GM12801 (cell line): ENCODE results near the gene SQSTM1.

ENCODE experiments used
- CTCF ChIP-seq: IDR thresholded peaks from one replicate; pipeline ENCODE4 v1.5.1; 2011; ENCODE audit warnings: control low read depth; ENCODE audit not compliant: insufficient read length; ENCODE audit errors: extremely low read depth

Gene SQSTM1

GRCh38 chr5:179858586-179859427, 38.1 kb downstream of the SQSTM1 start, which contains the start of gene MRNIP:
TSS of gene MRNIP (minus strand) at chr5:179858817. CDS start at chr5:179858796, 21 bp downstream.
- no peak for TF ChIP-seq CTCF

GRCh38 chr5:179860301-179860700, 39.6 kb downstream of the SQSTM1 start:
- no peak for TF ChIP-seq CTCF

- no peak for TF ChIP-seq CTCF
Measured at GRCh38 chr5:179862296-179862695, 41.6 kb downstream of the SQSTM1 start.

GRCh38 chr5:179862891-179863290, 42.2 kb downstream of the SQSTM1 start:
- TF ChIP-seq CTCF, result no peak

- no peak for TF ChIP-seq CTCF
Measured at GRCh38 chr5:179863449-179864085, 42.9 kb downstream of the SQSTM1 start.

- no peak for TF ChIP-seq CTCF
Measured at GRCh38 chr5:179864686-179865085, 44.0 kb downstream of the SQSTM1 start.

- no peak for TF ChIP-seq CTCF
Measured at GRCh38 chr5:179865491-179866240, 45.0 kb downstream of the SQSTM1 start.
